Activated CD8-positive, alpha-beta T cell treated with anti-CD3 and anti-CD28 coated beads for 36 hours (primary cell): ENCODE measurements around the gene SPRYD3. TPM values are rescaled to one million over a fixed set of nuclear protein-coding genes. Genes with fewer than 3 reads are reported as not detected.
A peak's percentile ranks its signal among the peaks of the same experiment; 100 is the strongest.

ENCODE experiments used
- ATAC-seq: fragments of 200-7000 bp; cut with Tn5 transposase; one replicate; pipeline ENCODE4 v1.10.0; 2021; ENCODE audit warnings: mild to moderate bottlenecking, moderate library complexity
- CTCF ChIA-PET: fragments of 350-600 bp; sonication (Branson Sonifier 250); formaldehyde crosslinking; loops from one replicate; lab custom pipeline; 2021; ENCODE audit warnings: antibody characterized with exemption; lab: Charles Lee
- POLR2A ChIA-PET: fragments of 350-600 bp; sonication (Branson Sonifier 250); formaldehyde crosslinking; loops from one replicate; lab custom pipeline; 2021; ENCODE audit warnings: antibody characterized with exemption; lab: Charles Lee
- DNase-seq: peaks from one replicate; pipeline ENCODE4 v3.0.0-alpha.2; 2020
- H3K27ac Mint-ChIP-seq: one replicate; pipeline ENCODE4 v1.8.0; 2021; ENCODE audit warnings: mild to moderate bottlenecking, mixed read lengths
- H3K27me3 Mint-ChIP-seq: one replicate; pipeline ENCODE4 v1.8.0; 2021; ENCODE audit warnings: mixed read lengths
- H3K36me3 Mint-ChIP-seq: one replicate; pipeline ENCODE4 v1.8.0; 2021; ENCODE audit warnings: low read depth, mixed read lengths
- H3K4me1 Mint-ChIP-seq: one replicate; pipeline ENCODE4 v1.8.0; 2021; ENCODE audit warnings: low read depth, mixed read lengths
- H3K4me3 Mint-ChIP-seq: one replicate; pipeline ENCODE4 v1.8.0; 2021; ENCODE audit warnings: mild to moderate bottlenecking, moderate library complexity, mixed read lengths
- H3K9me3 Mint-ChIP-seq: one replicate; pipeline ENCODE4 v1.8.0; 2021; ENCODE audit warnings: mixed read lengths
- intact Hi-C: fragments of 100-400 bp; cut with micrococcal nuclease; formaldehyde crosslinking; loops from one replicate; pipeline ENCODE4 v1.10.0; 2022
- total RNA-seq, 2 experiments: library from RNA; stranded (reverse); gene quantifications; one replicate each; pipeline ENCODE4 v1.2.3, GENCODE V29; 2021
- TF ChIP-seq, protein P1 (sequence below): fragments of 200-600 bp; IDR thresholded peaks from one replicate; pipeline ENCODE4 v1.8.0; 2022; ENCODE audit warnings: antibody characterized with exemption, mild to moderate bottlenecking

The SPRYD3 gene
- total RNA-seq, 2 experiments from 2014 or later: 24.8 to 25.0 TPM

DNA sequence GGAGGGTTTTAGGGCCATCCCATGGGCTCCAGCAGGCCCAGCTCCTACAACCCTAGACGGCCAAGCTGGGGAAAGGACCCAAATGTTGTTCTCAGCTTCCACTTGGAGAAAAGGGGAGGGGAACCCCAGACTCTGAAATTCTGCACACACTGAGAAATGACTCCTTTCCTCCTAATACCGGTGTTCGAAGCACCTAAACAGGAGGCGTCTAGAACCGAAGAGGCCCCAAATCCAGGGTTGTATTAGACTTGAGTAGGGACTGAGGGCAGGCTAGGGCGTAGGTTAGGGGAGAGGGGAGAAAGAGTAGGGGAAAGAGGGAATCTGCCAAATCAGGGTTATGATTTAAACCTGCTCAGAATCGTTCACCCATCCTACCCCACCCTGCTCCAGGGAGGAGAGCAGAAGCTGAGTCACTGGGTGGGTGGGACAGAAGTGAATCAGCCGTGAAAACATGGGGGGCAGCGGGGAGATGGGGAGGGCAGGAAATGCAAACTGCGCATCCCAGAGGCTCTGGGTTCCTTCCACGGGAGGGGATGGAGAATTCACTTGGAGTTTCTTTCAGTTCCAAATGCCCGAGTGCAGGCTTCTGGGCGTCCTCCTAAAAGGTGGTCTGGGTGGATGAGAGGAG is 19.3 kb upstream of the SPRYD3 start:
- Mint-ChIP-seq H3K27ac (peak overlapping the region; percentile 86), H3K9me3 (no peaks in the 10 kb centered on the region), H3K36me3 (no peaks in the 10 kb centered on the region), H3K4me3 (peak overlapping the region; percentile 69), H3K27me3 (peaks cover 2% of the 10 kb centered on the region), H3K4me1 (peaks cover 48% of the 10 kb centered on the region)
- peak; percentile 74 for DNase-seq
- ChIA-PET POLR2A (interaction anchor here (0.6 to 5.0 kb wide), 16 partner anchors 12 to 226 kb away, joined by 3 to 32 read pairs (median 4); partner anchors contain the start of genes CSAD, SPRYD3 and ZNF740), CTCF (interaction anchor here (0.8 to 31.8 kb wide), 25 partner anchors 8 to 226 kb away, joined by 3 to 553 read pairs (median 4); partner anchors contain the start of genes MYG1, SPRYD3 and TNS2)
- TF ChIP-seq, protein P1, sequence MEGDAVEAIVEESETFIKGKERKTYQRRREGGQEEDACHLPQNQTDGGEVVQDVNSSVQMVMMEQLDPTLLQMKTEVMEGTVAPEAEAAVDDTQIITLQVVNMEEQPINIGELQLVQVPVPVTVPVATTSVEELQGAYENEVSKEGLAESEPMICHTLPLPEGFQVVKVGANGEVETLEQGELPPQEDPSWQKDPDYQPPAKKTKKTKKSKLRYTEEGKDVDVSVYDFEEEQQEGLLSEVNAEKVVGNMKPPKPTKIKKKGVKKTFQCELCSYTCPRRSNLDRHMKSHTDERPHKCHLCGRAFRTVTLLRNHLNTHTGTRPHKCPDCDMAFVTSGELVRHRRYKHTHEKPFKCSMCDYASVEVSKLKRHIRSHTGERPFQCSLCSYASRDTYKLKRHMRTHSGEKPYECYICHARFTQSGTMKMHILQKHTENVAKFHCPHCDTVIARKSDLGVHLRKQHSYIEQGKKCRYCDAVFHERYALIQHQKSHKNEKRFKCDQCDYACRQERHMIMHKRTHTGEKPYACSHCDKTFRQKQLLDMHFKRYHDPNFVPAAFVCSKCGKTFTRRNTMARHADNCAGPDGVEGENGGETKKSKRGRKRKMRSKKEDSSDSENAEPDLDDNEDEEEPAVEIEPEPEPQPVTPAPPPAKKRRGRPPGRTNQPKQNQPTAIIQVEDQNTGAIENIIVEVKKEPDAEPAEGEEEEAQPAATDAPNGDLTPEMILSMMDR: no peak
- peak; percentile 29 for ATAC-seq
- intact Hi-C loops: loop anchor here (1.0 to 2.0 kb wide), 2 partner anchors 19 to 32 kb away; partner anchors contain the start of gene SPRYD3

DNA sequence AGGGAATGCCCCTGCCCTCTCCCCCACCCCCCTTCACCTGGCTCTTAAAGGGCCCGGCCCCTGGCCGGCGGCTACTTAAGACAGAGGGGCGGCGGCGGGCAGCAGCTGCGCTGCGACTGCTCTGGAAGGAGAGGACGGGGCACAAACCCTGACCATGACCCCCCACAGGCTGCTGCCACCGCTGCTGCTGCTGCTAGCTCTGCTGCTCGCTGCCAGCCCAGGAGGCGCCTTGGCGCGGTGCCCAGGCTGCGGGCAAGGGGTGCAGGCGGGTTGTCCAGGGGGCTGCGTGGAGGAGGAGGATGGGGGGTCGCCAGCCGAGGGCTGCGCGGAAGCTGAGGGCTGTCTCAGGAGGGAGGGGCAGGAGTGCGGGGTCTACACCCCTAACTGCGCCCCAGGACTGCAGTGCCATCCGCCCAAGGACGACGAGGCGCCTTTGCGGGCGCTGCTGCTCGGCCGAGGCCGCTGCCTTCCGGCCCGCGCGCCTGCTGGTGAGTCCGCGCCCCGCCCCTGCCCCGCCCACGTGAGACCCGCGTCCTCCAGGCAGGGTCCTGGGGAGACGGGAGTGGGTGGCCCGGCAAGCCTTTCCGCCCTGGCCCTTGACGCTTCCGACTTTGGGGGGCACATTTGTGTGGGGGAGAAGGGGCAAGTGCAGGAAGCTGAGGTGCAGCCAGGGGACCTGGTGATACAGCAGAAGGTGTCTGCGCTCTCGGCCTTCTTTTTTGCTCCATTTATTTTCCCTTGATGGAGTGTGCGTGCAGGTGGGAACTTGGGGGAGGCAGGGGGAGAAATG is 18.6 kb upstream of the SPRYD3 start, which contains the start of gene IGFBP6:
IGFBP6 (plus strand) TSS at position 104 of the 790 bp plus-strand sequence; CDS start at position 155, 51 bp downstream.
- Mint-ChIP-seq H3K4me1 (peaks cover 42% of the 10 kb centered on the region), H3K9me3 (no peaks in the 10 kb centered on the region), H3K27me3 (peaks cover 2% of the 10 kb centered on the region), H3K4me3 (peak within 1 kb of the TSS; percentile 69), H3K36me3 (no peaks in the 10 kb centered on the region), H3K27ac (peak within 1 kb of the TSS; percentile 86)
- ChIA-PET POLR2A (interaction anchor here (0.8 to 5.0 kb wide), 13 partner anchors 11 to 97 kb away, joined by 3 to 32 read pairs (median 4); partner anchors contain the start of genes CSAD, SPRYD3 and ZNF740), CTCF (interaction anchor here (1.0 to 31.8 kb wide), 12 partner anchors 16 to 227 kb away, joined by 3 to 553 read pairs (median 6); partner anchors contain the start of genes MYG1, SPRYD3 and TNS2)
- TF ChIP-seq, protein P1: no peak
- intact Hi-C loops: loop anchor here (1.0 to 2.0 kb wide), 2 partner anchors 18 to 31 kb away; partner anchors contain the start of gene SPRYD3
- peak; percentile 81 for DNase-seq
- peak; percentile 48 for ATAC-seq

DNA sequence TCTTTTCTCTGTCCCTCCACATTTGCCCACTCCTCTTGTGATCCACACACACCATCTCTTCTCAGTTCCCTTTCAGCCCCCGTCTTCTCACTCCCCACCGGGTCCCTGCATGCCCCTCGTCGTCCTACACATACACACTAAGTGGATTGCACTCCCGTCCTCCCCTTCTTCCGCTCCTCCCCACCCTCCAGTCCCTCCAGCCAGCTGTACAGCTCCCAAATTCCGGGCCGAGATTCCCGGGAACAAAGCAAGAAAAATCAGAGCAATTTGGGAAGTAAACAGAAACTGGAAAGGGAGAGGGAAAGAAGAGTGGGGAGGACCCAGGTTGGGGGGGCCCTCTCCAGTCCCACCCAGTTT is 18.0 kb upstream of the SPRYD3 start:
- TF ChIP-seq, protein P1: no peak
- H3K36me3 Mint-ChIP-seq: no peaks in the 10 kb centered on the region
- intact Hi-C loops: no loop called here
- CTCF ChIA-PET: interaction anchor here (1.0 to 31.8 kb wide), 4 partner anchors 15 to 100 kb away, joined by 3 to 553 read pairs (median 73); partner anchors contain the start of gene SPRYD3
- H3K9me3 Mint-ChIP-seq: no peaks in the 10 kb centered on the region
- ATAC-seq (no peak), DNase-seq (no peak)
- peaks cover 36% of the 10 kb centered on the region for H3K4me1 Mint-ChIP-seq
- peak overlapping the region; percentile 63 for H3K27ac Mint-ChIP-seq
- POLR2A ChIA-PET: interaction anchor here (1.1 to 5.0 kb wide), 7 partner anchors 11 to 84 kb away, joined by 3 to 32 read pairs (median 4); partner anchors contain the start of genes CSAD, SPRYD3 and ZNF740
- peaks cover 2% of the 10 kb centered on the region for H3K27me3 Mint-ChIP-seq
- peak overlapping the region; percentile 69 for H3K4me3 Mint-ChIP-seq

DNA sequence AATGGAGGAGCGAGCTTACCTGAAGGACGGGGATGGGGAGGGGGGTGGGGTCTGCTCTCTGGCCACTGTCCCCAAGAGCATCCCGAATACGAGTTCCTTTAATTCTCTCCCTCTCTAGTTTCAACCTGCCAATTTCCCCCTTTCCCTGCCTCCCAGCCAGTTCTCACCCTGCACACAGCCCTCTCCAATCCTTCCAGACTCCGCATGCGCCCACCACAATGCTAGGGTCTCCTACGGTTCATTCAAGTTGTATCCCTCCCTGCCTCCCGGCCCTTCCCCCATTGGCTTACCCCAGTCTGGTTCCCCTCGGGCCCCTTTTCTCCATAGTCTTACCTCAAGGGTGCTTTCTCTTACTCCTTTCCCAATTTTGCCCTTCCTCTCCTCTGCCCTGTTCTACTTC is 17.6 kb upstream of the SPRYD3 start:
- TF ChIP-seq, protein P1: no peak
- Mint-ChIP-seq H3K9me3 (no peaks in the 10 kb centered on the region), H3K4me1 (peaks cover 32% of the 10 kb centered on the region), H3K36me3 (no peaks in the 10 kb centered on the region), H3K4me3 (peak overlapping the region; percentile 69), H3K27ac (peak overlapping the region; percentile 63), H3K27me3 (peaks cover 2% of the 10 kb centered on the region)
- intact Hi-C loops: no loop called here
- DNase-seq: no peak
- CTCF ChIA-PET: interaction anchor here (7.2 to 31.8 kb wide), 2 partner anchors 15 to 28 kb away, joined by 124 to 553 read pairs; partner anchors contain the start of gene SPRYD3
- no peak for ATAC-seq
- POLR2A ChIA-PET: interaction anchor here (1.1 to 5.0 kb wide), 5 partner anchors 10 to 49 kb away, joined by 3 to 32 read pairs (median 4); partner anchors contain the start of gene SPRYD3
